ENCODE measurements around the gene DUSP10. TPM values are rescaled to one million over a fixed set of nuclear protein-coding genes. Genes with fewer than 3 reads are reported as not detected.
A peak's percentile ranks its signal among the peaks of the same experiment; 100 is the strongest.

The DUSP10 gene
- total and polyA plus RNA-seq, 2 donors (not counting 1 experiment from before 2014, with no cell fraction given) = 22.8 to 37.7 TPM

- POLR2A ChIA-PET = no interaction called here
- no CpG with 5 or more reads among the region's 2 CpGs for WGBS (ENCODE audit: insufficient coverage)
- no peak overlapping the region for H3K9ac ChIP-seq (ENCODE audit: low read length)
- H3K4me1 Mint-ChIP-seq = peaks cover 15% of the 10 kb centered on the region
- no peak overlapping the region for H3K4me3 ChIP-seq (ENCODE audit: control extremely low read depth in 1 of 5, extremely low read depth in 1 of 5, insufficient read depth in 1 of 5, low read depth in 2 of 5, low read length in 4 of 5)
- no peaks in the 10 kb centered on the region for H3K36me3 ChIP-seq (replicated peaks in 1 of 2; ENCODE audit: control extremely low read depth in 1 of 2, control insufficient read depth in 1 of 2, extremely low read depth in 1 of 2, insufficient read depth in 2 of 2, low read length in 1 of 2)
- no peak overlapping the region for H3K27ac ChIP-seq (ENCODE audit: low read length in 2 of 2)
- H2AFZ ChIP-seq (ENCODE audit: insufficient read depth, low read depth, low read length, poor library complexity, severe bottlenecking) = no peak overlapping the region
- H3K9me3 ChIP-seq (ENCODE audit: control extremely low read depth in 1 of 3, control insufficient read depth in 2 of 3, insufficient read depth in 1 of 3, low read length in 2 of 3) = peaks cover 0 to 5% (median 0%) of the 10 kb centered on the region in 3 donors
- TF ChIP-seq CTCF (IDR thresholded peaks at IDR 0.05) = no peak
- TF ChIP-seq EZH2 (IDR thresholded peaks at IDR 0.05; ENCODE audit: borderline replicate concordance, insufficient read depth, low read depth, low read length, poor library complexity, severe bottlenecking) = no peak
- H3K27ac Mint-ChIP-seq = no peak overlapping the region
- no peaks in the 10 kb centered on the region for H3K79me2 ChIP-seq (ENCODE audit: control insufficient read depth, insufficient read depth, low read length)
- H3K27me3 ChIP-seq (replicated peaks in 1 of 4; ENCODE audit: control extremely low read depth in 1 of 4, control insufficient read depth in 3 of 4, insufficient read depth in 4 of 4, low read length in 3 of 4) = no peaks in the 10 kb centered on the region
- H3K27me3 Mint-ChIP-seq = no peaks in the 10 kb centered on the region
- no peak for DNase-seq
- H3K4me3 Mint-ChIP-seq = no peak overlapping the region
- H3K4me2 ChIP-seq (replicated peaks; ENCODE audit: low read depth, low read length, poor library complexity, severe bottlenecking) = no peak overlapping the region
- intact Hi-C loops (cut with micrococcal nuclease) = no loop called here
- H3K9me3 Mint-ChIP-seq (ENCODE audit: insufficient read depth) = no peaks in the 10 kb centered on the region
- no peak for ATAC-seq (ENCODE audit: low read depth)
- CTCF ChIA-PET = interaction anchor here (1.3 kb wide), 1 partner anchor 46 kb away, joined by 3 read pairs; no protein-coding TSS in a partner anchor
- no peaks in the 10 kb centered on the region for H4K20me1 ChIP-seq (ENCODE audit: control insufficient read depth, insufficient read depth, low read length, poor library complexity, severe bottlenecking)
- H3K4me1 ChIP-seq (ENCODE audit: control insufficient read depth in 2 of 2, insufficient read depth in 2 of 2, low read length in 2 of 2) = peaks cover 3 to 5% of the 10 kb centered on the region in 2 donors
Observed at GRCh38 chr1:221748981-221749380, 7.1 kb upstream of the DUSP10 start.

GRCh38 chr1:221747839-221748238 lies 6.0 kb upstream of the DUSP10 start:
- Histone ChIP-seq H3K36me3 (replicated peaks in 1 of 2; ENCODE audit: control extremely low read depth in 1 of 2, control insufficient read depth in 1 of 2, extremely low read depth in 1 of 2, insufficient read depth in 2 of 2, low read length in 1 of 2) (no peaks in the 10 kb centered on the region), H3K27me3 (replicated peaks in 1 of 4; ENCODE audit: control extremely low read depth in 1 of 4, control insufficient read depth in 3 of 4, insufficient read depth in 4 of 4, low read length in 3 of 4) (no peaks in the 10 kb centered on the region), H3K9ac (ENCODE audit: low read length) (no peak overlapping the region), H3K27ac (ENCODE audit: low read length in 2 of 2) (no peak overlapping the region), H3K9me3 (ENCODE audit: control extremely low read depth in 1 of 3, control insufficient read depth in 2 of 3, insufficient read depth in 1 of 3, low read length in 2 of 3) (no peaks in the 10 kb centered on the region), H3K79me2 (ENCODE audit: control insufficient read depth, insufficient read depth, low read length) (no peaks in the 10 kb centered on the region), H3K4me1 (ENCODE audit: control insufficient read depth in 2 of 2, insufficient read depth in 2 of 2, low read length in 2 of 2) (peaks cover 8 to 11% of the 10 kb centered on the region in 2 donors), H3K4me3 (ENCODE audit: control extremely low read depth in 1 of 5, extremely low read depth in 1 of 5, insufficient read depth in 1 of 5, low read depth in 2 of 5, low read length in 4 of 5) (no peak overlapping the region), H2AFZ (ENCODE audit: insufficient read depth, low read depth, low read length, poor library complexity, severe bottlenecking) (no peak overlapping the region), H3K4me2 (replicated peaks; ENCODE audit: low read depth, low read length, poor library complexity, severe bottlenecking) (no peak overlapping the region), H4K20me1 (ENCODE audit: control insufficient read depth, insufficient read depth, low read length, poor library complexity, severe bottlenecking) (no peaks in the 10 kb centered on the region)
- Mint-ChIP-seq H3K27me3 (no peaks in the 10 kb centered on the region), H3K9me3 (ENCODE audit: insufficient read depth) (no peaks in the 10 kb centered on the region), H3K4me3 (no peak overlapping the region), H3K4me1 (peaks cover 19% of the 10 kb centered on the region), H3K27ac (peak overlapping the region; percentile 38)
- ChIA-PET CTCF (no interaction called here), POLR2A (no interaction called here)
- DNase-seq = no peak
- no peak for ATAC-seq (ENCODE audit: low read depth)
- TF ChIP-seq EZH2 (IDR thresholded peaks at IDR 0.05; ENCODE audit: borderline replicate concordance, insufficient read depth, low read depth, low read length, poor library complexity, severe bottlenecking) (no peak), CTCF (IDR thresholded peaks at IDR 0.05) (no peak)
- intact Hi-C loops (cut with micrococcal nuclease) = no loop called here
- WGBS (ENCODE audit: insufficient coverage) = no CpG with 5 or more reads among the region's 5 CpGs

All from B cell (primary cell).